IPS-18c (cell line): ENCODE results near the gene SPTBN2.

Experiments
- H3K4me3 ChIP-seq: 2 replicates; pipeline ENCODE4 v1.7.0; 2013; ENCODE audit warnings: low read depth, mild to moderate bottlenecking, low read length, moderate library complexity; ENCODE audit not compliant: insufficient read depth
- H3K9me3 ChIP-seq: one replicate; pipeline ENCODE4 v1.6.1; 2013; ENCODE audit warnings: mild to moderate bottlenecking, low read length, moderate library complexity; ENCODE audit not compliant: control insufficient read depth, insufficient read depth

SPTBN2 gene

GRCh38 chr11:66713746-66714480, 15.1 kb downstream of the SPTBN2 start:
- H3K9me3 ChIP-seq, result no peaks in the 10 kb centered on the region
- no peak overlapping the region for H3K4me3 ChIP-seq

- Histone ChIP-seq H3K4me3 (no peak overlapping the region), H3K9me3 (no peaks in the 10 kb centered on the region)
Measured at GRCh38 chr11:66710384-66710930, 18.6 kb downstream of the SPTBN2 start.

- no peak overlapping the region for H3K4me3 ChIP-seq
- H3K9me3 ChIP-seq, result no peaks in the 10 kb centered on the region
Measured at GRCh38 chr11:66708701-66709100, 20.3 kb downstream of the SPTBN2 start.

GRCh38 chr11:66708094-66708493, 20.9 kb downstream of the SPTBN2 start:
- H3K9me3 ChIP-seq, result no peaks in the 10 kb centered on the region
- H3K4me3 ChIP-seq, result no peak overlapping the region

GRCh38 chr11:66707486-66707885, 21.5 kb downstream of the SPTBN2 start:
- no peak overlapping the region for H3K4me3 ChIP-seq
- H3K9me3 ChIP-seq, result no peaks in the 10 kb centered on the region

GRCh38 chr11:66706989-66707388, 22.0 kb downstream of the SPTBN2 start:
- no peaks in the 10 kb centered on the region for H3K9me3 ChIP-seq
- H3K4me3 ChIP-seq, result no peak overlapping the region

- Histone ChIP-seq H3K9me3 (no peaks in the 10 kb centered on the region), H3K4me3 (no peak overlapping the region)
Measured at GRCh38 chr11:66705587-66706335, 23.3 kb downstream of the SPTBN2 start.

- no peak overlapping the region for H3K4me3 ChIP-seq
- no peaks in the 10 kb centered on the region for H3K9me3 ChIP-seq
Measured at GRCh38 chr11:66704659-66705360, 24.2 kb downstream of the SPTBN2 start.

GRCh38 chr11:66701432-66702240, 27.4 kb downstream of the SPTBN2 start:
- no peaks in the 10 kb centered on the region for H3K9me3 ChIP-seq
- H3K4me3 ChIP-seq, result no peak overlapping the region

GRCh38 chr11:66700742-66701141, 28.3 kb downstream of the SPTBN2 start:
- Histone ChIP-seq H3K9me3 (no peaks in the 10 kb centered on the region), H3K4me3 (no peak overlapping the region)

GRCh38 chr11:66700337-66700736, 28.7 kb downstream of the SPTBN2 start:
- H3K9me3 ChIP-seq, result no peaks in the 10 kb centered on the region
- no peak overlapping the region for H3K4me3 ChIP-seq

GRCh38 chr11:66698491-66698890, 30.5 kb downstream of the SPTBN2 start:
- no peaks in the 10 kb centered on the region for H3K9me3 ChIP-seq
- no peak overlapping the region for H3K4me3 ChIP-seq

- Histone ChIP-seq H3K4me3 (no peak overlapping the region), H3K9me3 (no peaks in the 10 kb centered on the region)
Measured at GRCh38 chr11:66697988-66698387, 31.0 kb downstream of the SPTBN2 start.

GRCh38 chr11:66696146-66696545, 32.9 kb downstream of the SPTBN2 start:
- Histone ChIP-seq H3K9me3 (no peaks in the 10 kb centered on the region), H3K4me3 (no peak overlapping the region)

- H3K9me3 ChIP-seq, result no peaks in the 10 kb centered on the region
- no peak overlapping the region for H3K4me3 ChIP-seq
Measured at GRCh38 chr11:66694732-66695207, 34.2 kb downstream of the SPTBN2 start.

GRCh38 chr11:66694056-66694410, 35.0 kb downstream of the SPTBN2 start:
- Histone ChIP-seq H3K9me3 (no peaks in the 10 kb centered on the region), H3K4me3 (no peak overlapping the region)
